ENCODE results near the gene BNIP5.

Gene BNIP5

GRCh38 chr6:36296240-36296639 is 40.4 kb downstream of the BNIP5 start:
- DNase-seq (ENCODE audit: low spot score) = peak; percentile 45

- DNase-seq (ENCODE audit: low spot score) = no peak
Measured at GRCh38 chr6:36292170-36292569, 44.5 kb downstream of the BNIP5 start.

DNA sequence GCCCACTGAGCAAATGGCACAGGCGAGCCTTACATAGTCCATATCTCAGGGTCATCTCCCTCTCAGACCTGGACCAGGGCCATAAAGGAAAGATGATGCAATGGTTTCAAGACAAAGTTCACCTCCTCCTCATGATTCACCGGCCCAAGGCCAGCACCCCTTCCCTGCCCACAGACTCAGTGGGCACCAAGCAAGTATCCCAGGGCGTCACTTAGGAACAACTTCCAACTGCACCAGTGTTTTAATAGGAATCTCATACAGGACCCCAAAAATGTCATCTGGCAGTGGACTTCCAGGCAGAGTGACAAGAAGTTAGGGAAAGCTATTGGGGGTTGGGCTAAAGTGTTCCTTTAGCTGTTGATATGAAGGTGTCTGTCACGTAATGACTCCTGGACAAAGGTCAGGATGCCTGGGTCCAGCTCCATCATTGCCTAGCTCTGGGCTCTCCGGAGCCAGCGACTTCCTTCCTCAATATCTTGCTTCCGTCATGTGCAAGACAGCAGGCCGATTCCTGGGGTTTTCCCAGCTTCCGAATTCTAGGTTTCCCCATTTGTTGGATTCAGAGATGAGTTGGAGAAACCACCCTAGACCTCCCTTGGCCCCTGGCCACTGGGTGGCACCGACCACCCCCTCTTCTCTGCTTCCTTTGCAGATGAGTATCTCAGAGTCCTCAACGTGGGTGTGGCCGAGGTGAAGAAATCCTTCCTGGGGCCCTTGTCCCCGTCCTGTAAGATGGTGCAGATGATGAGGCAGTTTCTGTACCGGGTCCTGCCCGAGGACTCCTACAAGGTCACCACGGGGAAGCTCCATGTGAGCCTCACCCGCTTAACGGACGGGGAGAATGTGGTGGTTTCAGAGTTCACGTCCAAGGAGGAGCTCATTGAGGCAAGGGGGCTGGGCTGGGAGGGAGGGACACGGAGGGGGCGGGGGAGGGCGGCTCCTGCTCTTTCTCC is 45.7 kb downstream of the BNIP5 start:
- no peak for DNase-seq (ENCODE audit: low spot score)

GRCh38 chr6:36289281-36289878 is 47.3 kb downstream of the BNIP5 start:
- no peak for DNase-seq (ENCODE audit: low spot score)

- DNase-seq (ENCODE audit: low spot score) = no peak
Measured at GRCh38 chr6:36286858-36287257, 49.8 kb downstream of the BNIP5 start.

GRCh38 chr6:36285797-36286196 is 50.9 kb downstream of the BNIP5 start:
- no peak for DNase-seq (ENCODE audit: low spot score)

DNA sequence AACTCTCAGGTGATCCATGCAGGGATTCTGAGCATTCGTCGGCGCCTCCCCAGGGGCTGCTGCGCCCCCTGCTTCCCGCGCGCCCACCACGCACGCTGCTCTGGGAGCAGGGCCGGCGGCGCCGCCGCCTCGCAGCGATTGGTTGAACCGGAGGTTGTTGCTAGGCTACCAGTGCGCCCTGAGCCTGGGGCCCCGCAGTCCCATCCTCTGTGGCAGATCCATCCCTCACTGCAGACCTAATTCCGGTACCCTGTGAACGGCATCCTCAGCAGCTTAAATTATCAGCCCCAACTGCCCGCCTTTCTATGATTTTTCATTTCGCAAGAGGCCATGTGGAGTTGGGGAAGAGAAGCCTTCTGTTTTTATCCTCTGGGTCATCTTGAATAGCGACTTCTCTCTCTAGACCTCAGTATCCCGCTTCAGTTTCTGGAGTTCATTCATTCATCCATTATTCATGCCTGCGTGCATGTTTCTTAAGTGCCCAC is 51.5 kb downstream of the BNIP5 start:
- no peak for DNase-seq (ENCODE audit: low spot score)

DNA sequence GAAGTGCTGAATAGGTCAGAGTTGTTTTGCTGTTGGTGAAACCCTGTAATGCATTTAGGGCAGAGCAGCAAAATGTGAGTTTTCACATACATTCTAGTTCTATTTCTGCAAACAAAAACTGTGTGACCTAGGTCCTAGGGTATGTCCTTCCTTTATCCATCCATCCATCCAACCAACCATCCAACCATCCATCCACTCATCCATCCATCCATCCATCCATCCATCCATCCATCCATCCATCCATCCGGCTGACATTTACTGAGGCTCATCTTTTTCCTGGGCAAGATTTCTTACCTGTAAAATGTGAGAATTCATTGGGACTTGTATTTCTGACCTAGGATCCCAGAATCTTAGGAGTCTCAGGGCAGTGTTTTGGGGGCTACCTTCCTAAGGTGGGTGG is 52.3 kb downstream of the BNIP5 start:
- no peak for DNase-seq (ENCODE audit: low spot score)

DNA sequence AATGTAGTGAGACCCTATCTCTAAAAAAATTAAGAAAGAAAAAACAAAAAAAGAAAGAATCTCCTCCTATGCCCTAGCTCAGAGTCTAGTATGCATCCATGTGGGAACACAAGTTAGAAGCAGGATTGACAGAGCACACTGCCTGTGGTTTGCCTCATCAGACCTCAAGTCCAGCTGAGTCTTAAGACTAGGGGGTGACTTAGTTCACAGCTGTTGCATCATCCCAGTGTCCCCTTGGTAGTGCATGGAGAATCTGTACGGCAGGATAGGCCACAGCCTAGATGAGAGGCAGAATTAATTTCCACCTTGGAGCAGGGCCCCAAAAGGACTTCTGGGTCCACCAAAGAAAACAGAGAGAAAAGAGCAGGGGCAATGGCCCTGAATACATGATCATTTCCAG is 53.1 kb downstream of the BNIP5 start:
- no peak for DNase-seq (ENCODE audit: low spot score)

DNA sequence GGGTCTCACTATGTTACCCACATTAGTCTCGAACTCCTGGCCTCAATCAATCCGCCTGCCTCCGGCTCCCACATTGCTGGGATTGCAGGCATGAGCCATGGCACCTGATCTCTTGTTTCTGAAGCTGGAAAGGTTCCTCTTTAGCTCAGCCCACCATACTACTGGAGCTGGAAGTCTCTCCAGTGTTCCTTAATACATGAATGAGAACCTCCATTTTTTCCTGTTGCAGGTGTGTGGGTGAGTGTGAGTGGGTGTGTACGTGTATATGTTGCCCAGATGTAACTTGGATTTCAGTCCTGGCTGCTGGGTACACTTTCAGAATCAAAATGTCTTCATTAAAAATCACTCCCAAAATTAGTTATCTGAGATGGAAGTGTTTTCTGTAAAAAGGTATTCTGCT is 55.7 kb downstream of the BNIP5 start:
- no peak for DNase-seq (ENCODE audit: low spot score)

- DNase-seq (ENCODE audit: low spot score) = no peak
Measured at GRCh38 chr6:36280467-36280866, 56.2 kb downstream of the BNIP5 start.

GRCh38 chr6:36277946-36278470 is 58.7 kb downstream of the BNIP5 start:
- DNase-seq (ENCODE audit: low spot score) = no peak

DNA sequence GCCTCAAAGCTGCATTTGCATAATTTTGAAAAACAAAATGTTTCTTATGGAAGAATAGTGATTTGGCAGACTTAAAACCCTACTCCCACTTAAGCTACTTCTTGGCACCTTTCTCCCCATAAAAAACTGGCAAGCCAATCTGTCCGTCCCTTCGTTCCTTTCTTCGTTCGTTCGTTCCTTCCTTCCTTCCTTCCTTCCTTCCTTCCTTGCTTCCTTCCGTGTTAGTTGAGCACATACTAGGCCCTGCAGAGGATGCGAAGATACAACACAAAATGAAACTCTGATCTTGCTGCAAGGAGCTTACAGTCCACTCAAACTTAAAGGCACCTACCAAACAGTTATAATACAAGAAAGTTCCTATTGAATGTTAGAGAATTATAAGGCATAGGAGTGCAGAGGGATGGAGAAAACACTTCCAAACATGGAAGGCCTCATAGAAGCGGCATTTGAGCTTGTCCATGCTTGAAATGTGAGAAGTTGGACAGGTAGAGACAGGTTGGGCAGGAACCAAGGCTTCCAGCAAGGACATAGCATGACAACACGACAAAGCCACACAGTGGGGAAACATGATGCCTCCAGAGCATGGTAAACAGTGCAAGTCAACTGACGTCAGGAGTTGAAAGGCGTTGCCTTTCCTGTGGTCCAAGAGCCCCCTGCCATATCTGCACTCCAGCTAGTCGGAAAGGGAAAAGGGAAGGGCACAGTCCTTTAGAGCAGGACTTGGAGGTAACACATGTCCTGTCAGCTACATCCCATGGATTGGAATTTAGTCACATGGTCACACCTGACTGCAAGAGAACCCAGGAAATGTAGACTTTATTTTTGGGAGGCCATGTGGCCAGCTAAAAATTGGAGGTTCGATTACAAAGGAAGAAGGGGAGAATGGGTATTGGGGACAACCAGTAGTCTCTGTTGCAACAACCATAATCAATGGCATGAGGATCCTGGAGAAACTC is 59.8 kb downstream of the BNIP5 start:
- no peak for DNase-seq (ENCODE audit: low spot score)

DNA sequence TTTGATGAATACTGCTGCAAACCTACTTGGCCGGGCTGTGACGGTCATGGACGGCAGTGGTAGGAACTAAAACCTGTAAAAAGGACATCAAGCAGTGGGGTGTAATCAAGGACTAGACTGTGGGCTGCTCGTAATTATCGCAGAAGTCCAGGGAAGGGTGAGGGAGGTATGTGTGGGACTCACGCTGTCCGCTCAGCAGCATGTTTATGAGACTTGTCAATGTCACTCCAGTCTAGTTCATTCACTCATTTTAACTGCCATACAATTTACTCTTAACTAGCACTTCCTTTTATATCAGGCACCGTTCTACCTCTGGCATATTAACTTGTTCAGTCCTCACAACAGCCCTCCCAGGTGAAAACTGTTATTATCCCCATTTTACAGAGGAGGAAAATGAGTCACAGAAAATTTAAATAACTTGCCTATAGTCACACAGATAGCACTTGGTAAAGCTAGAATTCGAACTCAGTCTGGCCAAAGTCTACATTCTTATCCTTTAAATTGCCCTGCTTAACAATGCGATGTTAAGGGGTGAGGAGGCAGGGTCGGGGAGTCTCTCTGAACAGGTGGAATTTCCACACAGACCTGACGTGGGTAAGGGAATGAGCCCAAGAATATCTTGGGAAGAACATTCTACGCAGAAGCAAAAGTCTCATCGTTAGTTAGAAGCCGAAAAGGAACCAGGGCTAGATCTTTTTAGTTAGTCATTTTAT is 62.7 kb downstream of the BNIP5 start:
- DNase-seq (ENCODE audit: low spot score) = no peak

DNA sequence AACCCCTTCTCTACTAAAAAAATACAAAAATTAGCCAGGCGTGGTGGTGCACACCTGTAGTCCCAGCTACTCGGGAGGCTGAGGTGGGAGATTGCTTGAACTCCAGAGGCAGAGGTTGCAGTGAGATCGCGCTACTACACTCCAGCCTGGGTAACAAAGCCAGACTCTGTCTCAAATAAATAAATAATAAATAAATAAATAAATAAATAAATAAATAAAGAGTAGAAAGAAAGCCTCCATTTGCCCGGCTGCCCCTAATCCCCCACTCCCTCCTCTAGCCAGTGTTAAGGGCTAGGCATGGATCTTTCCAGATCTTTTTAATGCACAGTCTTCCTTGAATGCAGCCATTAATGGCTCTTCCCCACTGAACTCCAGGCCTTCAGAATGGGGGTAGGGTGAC is 63.6 kb downstream of the BNIP5 start:
- no peak for DNase-seq (ENCODE audit: low spot score)

DNA sequence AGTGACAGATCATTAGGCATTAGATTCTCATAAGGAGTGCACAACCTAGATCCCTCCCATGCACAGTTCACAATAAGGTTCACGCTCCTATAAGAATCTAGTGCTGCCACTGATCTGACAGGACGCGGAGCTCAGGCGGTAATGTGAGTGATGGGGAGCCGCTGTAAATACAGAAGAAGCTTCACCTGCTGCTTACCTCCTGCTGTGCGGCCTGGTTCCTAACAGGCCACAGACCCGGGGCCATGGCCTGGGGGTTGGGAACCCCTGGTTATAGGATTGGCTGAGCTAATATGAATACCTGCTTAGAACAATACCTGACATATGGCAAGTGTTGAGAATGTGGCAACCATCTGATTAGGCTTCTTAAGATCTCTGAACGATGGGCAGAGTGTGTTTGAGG is 64.5 kb downstream of the BNIP5 start:
- no peak for DNase-seq (ENCODE audit: low spot score)

DNA sequence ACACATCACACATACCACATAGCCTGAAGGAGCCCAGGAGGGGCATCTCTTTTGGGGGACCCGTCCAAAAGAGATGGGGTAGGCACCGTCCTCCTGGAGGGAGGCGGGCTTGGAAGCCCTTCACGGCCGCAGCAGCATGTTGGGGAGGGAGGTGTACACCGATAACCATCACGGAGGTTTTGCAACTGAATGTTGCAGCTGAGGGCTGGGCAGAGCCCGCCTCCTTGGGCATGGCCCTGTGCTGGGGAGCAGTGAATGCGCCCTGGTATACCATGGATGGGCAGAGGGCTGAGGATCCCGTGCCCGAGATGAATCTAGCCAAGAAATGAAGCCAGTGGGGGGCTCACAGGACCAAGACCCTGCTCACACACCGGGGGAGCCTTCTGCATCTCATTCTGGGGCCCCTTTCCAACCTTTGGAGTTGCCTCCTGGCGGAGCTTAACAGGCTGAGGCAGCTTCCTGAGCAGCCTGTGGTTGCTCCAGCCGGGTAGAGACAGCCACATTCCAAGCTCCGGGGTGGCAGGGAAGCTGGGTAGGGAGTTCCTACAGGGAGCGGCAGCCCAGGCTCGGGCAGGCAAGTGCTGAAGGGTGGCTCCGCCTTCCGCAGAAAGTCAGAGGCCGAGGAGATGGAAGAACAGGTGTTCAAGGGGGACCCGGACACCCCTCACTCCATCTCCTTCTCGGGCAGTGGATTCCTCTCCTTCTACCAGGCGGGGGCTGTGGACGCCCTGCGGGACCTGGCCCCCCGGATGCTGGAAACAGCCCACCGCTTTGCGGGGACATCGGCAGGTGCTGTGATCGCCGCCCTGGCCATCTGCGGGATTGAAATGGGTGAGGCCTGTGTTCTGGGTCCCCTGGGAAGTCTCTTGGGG is 66.6 kb downstream of the BNIP5 start, which contains the start of gene PNPLA1:
Gene PNPLA1 (plus strand): TSS at position 227 of the 872 bp plus-strand sequence. CDS start 400 bp downstream, at position 627.
- DNase-seq (ENCODE audit: low spot score) = no peak

- DNase-seq (ENCODE audit: low spot score) = no peak
Measured at GRCh38 chr6:36268478-36269275, 68.0 kb downstream of the BNIP5 start.

DNA sequence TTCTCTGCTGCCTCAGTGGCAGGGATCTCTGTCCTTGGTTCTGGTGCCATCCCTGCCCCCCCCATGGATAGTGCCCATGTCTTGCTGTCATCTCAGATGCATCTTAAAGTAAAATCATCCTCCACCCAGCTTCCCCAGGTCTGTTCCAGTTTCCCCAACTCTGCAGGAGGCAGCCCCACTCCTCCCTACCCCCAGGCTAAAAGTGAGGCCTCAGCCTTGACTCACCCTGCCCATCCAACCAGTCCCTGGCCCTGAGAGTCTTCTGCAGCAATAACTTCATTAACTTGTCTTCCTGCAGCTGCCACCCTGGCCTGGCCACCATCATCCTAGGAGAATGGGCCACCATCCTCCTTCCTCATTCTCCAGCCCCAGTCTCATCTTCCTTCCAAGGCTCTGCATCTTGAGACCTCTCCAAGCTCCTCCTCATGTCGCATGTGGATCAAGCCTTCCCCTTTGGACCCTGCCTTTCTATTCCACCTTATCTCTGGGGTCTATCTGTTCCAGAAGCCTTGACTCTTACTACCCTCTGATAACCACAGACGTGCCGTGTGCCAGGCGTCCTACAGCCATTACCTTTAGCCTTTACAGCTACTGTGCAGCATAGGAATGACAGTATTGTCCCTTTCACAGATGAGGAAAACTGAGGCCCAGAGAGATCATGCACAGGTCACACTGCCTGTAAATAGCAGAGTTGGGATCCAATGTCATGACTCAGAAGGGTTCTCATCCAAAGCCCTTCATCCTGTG is 68.8 kb downstream of the BNIP5 start:
- no peak for DNase-seq (ENCODE audit: low spot score)

Data from AG08395 (cell line).